ENCODE data around the gene RNF149.
"Not testable (repeated sequence)": the region's sequence is repeated elsewhere in the genome, so short reads cannot be mapped to it uniquely, and the experiment has no call there.

RNF149 gene

DNA sequence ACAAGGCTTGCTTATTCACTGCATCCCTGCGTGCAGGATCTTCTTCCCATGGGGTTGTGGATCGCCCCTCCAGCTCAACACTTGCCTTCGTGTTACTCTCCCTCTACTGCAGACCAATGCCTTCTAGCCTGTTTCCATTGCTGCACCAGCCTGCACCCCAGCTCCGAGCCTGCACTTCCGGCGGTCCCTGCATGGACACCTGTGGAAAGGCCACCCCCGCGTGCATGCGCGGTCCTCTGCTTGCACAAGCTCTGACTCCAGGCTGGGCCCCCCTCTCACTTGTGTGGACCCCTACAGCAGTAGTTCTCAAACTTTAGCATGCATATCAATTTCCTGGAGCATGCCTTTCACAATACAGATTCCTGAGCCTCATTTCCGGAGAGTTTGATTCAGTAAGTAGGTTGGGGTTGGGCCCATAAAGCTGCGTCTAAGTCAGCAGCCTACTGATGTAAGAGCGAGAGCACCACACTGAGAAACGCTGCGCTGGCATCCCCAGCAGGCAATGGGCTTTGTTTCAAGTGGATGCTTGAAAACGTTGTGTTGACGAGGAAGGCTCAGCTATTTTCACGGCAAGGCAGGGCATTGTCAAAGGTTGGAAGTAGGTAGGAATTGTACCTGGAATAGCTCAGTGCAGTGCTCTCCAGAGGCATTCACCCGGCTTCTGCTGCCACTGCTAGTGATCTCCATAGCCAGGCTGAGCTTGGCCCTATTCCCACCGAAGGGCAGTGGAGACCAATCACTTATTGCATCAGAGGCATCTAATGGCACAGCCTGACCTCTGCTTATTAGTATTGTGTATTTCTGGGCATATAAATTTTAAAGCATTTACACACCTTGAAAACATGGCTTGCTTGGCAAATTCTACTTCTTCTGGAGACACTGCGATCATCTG, 46.2 kb upstream of the RNF149 start (continued):
- TF ChIP-seq, protein P1, sequence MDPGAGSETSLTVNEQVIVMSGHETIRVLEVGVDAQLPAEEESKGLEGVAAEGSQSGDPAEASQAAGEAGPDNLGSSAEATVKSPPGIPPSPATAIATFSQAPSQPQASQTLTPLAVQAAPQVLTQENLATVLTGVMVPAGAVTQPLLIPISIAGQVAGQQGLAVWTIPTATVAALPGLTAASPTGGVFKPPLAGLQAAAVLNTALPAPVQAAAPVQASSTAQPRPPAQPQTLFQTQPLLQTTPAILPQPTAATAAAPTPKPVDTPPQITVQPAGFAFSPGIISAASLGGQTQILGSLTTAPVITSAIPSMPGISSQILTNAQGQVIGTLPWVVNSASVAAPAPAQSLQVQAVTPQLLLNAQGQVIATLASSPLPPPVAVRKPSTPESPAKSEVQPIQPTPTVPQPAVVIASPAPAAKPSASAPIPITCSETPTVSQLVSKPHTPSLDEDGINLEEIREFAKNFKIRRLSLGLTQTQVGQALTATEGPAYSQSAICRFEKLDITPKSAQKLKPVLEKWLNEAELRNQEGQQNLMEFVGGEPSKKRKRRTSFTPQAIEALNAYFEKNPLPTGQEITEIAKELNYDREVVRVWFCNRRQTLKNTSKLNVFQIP (CRISPR knock-in tag; IDR thresholded peaks at IDR 0.05; ENCODE audit: borderline replicate concordance, low read depth): no peak
- no peak for TF ChIP-seq ZFP30 (CRISPR knock-in tag; IDR thresholded peaks at IDR 0.05)
- TF ChIP-seq, protein P2, sequence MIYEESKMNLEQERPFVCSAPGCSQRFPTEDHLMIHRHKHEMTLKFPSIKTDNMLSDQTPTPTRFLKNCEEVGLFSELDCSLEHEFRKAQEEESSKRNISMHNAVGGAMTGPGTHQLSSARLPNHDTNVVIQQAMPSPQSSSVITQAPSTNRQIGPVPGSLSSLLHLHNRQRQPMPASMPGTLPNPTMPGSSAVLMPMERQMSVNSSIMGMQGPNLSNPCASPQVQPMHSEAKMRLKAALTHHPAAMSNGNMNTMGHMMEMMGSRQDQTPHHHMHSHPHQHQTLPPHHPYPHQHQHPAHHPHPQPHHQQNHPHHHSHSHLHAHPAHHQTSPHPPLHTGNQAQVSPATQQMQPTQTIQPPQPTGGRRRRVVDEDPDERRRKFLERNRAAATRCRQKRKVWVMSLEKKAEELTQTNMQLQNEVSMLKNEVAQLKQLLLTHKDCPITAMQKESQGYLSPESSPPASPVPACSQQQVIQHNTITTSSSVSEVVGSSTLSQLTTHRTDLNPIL (CRISPR knock-in tag; IDR thresholded peaks at IDR 0.05; ENCODE audit: low read depth): no peak
- no peak for TF ChIP-seq ESRRG (CRISPR knock-in tag; IDR thresholded peaks at IDR 0.05)

DNA sequence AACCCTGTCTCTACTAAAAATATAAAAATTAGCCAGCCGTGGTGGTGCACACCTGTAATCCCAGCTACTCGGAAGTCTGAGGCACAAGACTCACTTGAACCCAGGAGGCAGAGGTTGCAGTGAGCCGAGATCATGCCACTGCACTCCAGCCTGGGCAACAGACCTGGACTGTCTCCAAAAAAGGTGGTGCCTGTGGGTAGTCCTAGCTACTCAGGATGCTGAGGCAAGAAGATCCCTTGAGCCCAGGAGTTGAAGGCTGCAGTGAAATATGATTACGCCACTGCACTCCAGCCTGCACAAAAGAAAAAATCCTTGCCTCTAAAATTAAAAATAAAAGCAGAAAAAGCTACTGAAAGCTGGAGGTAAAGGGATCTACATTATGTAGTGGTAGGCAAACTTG, 44.1 kb upstream of the RNF149 start:
- not testable (repeated sequence) for ATAC-seq

DNA sequence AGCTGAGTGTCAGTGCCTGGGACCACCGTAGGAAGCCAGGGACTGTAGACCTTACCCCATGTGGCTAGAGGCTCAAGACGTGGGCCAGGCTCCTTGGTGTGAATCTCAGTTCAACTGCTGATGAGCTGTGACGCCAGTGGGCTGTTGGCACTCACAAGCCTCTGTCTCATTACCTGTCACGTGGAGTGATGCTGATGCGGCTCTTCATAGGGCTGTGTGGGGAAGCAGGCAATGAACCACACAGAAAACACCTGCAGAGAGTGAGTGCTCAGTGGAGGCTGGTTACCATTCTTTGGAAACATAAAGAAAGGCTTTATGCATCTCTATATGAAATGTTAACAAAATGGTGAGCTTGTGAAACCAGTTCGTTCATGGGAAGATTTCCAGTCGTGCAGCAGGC, 42.7 kb upstream of the RNF149 start:
- no peak for ATAC-seq
- TF ChIP-seq OSR1 (CRISPR knock-in tag; IDR thresholded peaks at IDR 0.05) (no peak), SNAI2 (CRISPR knock-in tag; IDR thresholded peaks at IDR 0.05) (no peak), ZC3H10 (CRISPR knock-in tag; IDR thresholded peaks at IDR 0.05) (no peak), ZNF8 (CRISPR knock-in tag; IDR thresholded peaks at IDR 0.05) (no peak), ARNTL (CRISPR knock-in tag; IDR thresholded peaks at IDR 0.05; ENCODE audit: borderline replicate concordance, low read depth) (no peak), ZFP3 (CRISPR knock-in tag; IDR thresholded peaks at IDR 0.05) (no peak), BACH2 (CRISPR knock-in tag; IDR thresholded peaks at IDR 0.05; ENCODE audit: borderline replicate concordance) (no peak), TCF4 (CRISPR knock-in tag; IDR thresholded peaks at IDR 0.05; ENCODE audit: borderline replicate concordance) (no peak), RARB (CRISPR knock-in tag; IDR thresholded peaks at IDR 0.05) (no peak)
- TF ChIP-seq, protein P3, sequence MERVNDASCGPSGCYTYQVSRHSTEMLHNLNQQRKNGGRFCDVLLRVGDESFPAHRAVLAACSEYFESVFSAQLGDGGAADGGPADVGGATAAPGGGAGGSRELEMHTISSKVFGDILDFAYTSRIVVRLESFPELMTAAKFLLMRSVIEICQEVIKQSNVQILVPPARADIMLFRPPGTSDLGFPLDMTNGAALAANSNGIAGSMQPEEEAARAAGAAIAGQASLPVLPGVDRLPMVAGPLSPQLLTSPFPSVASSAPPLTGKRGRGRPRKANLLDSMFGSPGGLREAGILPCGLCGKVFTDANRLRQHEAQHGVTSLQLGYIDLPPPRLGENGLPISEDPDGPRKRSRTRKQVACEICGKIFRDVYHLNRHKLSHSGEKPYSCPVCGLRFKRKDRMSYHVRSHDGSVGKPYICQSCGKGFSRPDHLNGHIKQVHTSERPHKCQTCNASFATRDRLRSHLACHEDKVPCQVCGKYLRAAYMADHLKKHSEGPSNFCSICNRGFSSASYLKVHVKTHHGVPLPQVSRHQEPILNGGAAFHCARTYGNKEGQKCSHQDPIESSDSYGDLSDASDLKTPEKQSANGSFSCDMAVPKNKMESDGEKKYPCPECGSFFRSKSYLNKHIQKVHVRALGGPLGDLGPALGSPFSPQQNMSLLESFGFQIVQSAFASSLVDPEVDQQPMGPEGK (CRISPR knock-in tag; IDR thresholded peaks at IDR 0.05; ENCODE audit: borderline replicate concordance): no peak
- TF ChIP-seq, protein P1 (CRISPR knock-in tag; IDR thresholded peaks at IDR 0.05; ENCODE audit: borderline replicate concordance, low read depth): no peak
- TF ChIP-seq, protein P2 (CRISPR knock-in tag; IDR thresholded peaks at IDR 0.05; ENCODE audit: low read depth): no peak

DNA sequence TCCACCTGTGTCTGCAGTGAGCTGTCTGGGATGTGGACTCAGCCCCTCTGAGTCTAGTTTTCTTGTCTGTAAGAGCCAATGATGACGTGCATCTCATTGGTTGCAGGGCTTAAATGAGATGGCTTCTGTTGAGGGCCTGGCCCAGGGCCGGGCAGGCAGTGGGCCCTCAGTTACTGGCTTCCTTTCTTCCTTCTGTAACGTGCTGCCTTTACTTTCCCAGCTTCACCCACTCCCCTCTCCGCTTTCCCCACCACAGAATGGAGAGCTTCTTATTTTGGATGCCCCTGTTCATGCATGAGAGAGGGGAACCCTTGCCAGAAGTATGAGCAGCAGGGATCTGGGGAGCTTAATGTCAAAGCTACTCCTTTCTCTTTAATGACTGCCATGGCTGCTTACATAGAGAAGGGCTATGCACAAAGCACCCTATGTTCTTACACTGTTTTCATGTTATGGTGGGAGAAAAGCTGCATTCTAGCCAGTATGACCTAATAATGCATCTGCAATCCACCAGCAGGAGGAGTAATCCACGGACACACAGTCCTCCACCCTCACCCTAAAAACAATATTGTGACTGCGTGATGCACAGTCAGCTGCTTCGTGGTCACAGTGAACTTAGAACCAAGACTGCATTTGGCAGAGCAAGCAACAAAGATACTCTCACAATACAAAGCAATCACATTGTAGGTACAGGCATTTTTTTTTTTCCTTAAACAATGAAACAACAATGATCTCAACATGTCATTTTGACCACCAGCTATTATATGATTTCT, 41.6 kb upstream of the RNF149 start:
- no peak for TF ChIP-seq ZNF565 (CRISPR knock-in tag; conservative IDR thresholded peaks at IDR 0.05; ENCODE audit: low read depth)
- no peak for TF ChIP-seq CSDC2 (CRISPR knock-in tag; IDR thresholded peaks at IDR 0.05)
- TF ChIP-seq SNAI2 (CRISPR knock-in tag; IDR thresholded peaks at IDR 0.05): no peak
- TF ChIP-seq, protein P3 (CRISPR knock-in tag; IDR thresholded peaks at IDR 0.05; ENCODE audit: borderline replicate concordance): no peak
- TF ChIP-seq, protein P4, sequence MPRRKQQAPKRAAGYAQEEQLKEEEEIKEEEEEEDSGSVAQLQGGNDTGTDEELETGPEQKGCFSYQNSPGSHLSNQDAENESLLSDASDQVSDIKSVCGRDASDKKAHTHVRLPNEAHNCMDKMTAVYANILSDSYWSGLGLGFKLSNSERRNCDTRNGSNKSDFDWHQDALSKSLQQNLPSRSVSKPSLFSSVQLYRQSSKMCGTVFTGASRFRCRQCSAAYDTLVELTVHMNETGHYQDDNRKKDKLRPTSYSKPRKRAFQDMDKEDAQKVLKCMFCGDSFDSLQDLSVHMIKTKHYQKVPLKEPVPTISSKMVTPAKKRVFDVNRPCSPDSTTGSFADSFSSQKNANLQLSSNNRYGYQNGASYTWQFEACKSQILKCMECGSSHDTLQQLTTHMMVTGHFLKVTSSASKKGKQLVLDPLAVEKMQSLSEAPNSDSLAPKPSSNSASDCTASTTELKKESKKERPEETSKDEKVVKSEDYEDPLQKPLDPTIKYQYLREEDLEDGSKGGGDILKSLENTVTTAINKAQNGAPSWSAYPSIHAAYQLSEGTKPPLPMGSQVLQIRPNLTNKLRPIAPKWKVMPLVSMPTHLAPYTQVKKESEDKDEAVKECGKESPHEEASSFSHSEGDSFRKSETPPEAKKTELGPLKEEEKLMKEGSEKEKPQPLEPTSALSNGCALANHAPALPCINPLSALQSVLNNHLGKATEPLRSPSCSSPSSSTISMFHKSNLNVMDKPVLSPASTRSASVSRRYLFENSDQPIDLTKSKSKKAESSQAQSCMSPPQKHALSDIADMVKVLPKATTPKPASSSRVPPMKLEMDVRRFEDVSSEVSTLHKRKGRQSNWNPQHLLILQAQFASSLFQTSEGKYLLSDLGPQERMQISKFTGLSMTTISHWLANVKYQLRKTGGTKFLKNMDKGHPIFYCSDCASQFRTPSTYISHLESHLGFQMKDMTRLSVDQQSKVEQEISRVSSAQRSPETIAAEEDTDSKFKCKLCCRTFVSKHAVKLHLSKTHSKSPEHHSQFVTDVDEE (CRISPR knock-in tag; IDR thresholded peaks at IDR 0.05): no peak
- no peak for TF ChIP-seq ARNTL (CRISPR knock-in tag; IDR thresholded peaks at IDR 0.05; ENCODE audit: borderline replicate concordance, low read depth)
- TF ChIP-seq, protein P2 (CRISPR knock-in tag; IDR thresholded peaks at IDR 0.05; ENCODE audit: low read depth): no peak
- no peak for TF ChIP-seq PPARA (CRISPR knock-in tag; IDR thresholded peaks at IDR 0.05; ENCODE audit: borderline replicate concordance)
- TF ChIP-seq GLIS3 (CRISPR knock-in tag; IDR thresholded peaks at IDR 0.05): no peak
- no peak for TF ChIP-seq ESRRG (CRISPR knock-in tag; IDR thresholded peaks at IDR 0.05)
- peak; percentile 66 for ATAC-seq
